HEK293 (cell line): ENCODE measurements around the gene SEC22C.

Experiments used
- CTCF ChIA-PET: fragments of 350-600 bp; formaldehyde crosslinking; extraction: SDS; loops from one replicate; lab custom pipeline; 2021; ENCODE audit warnings: antibody characterized with exemption; lab: Yijun Ruan, JAX
- POLR2A ChIA-PET: fragments of 300-600 bp; formaldehyde crosslinking; extraction: SDS; loops from one replicate; lab custom pipeline; 2020; ENCODE audit warnings: antibody characterized with exemption, inconsistent platforms; lab: Yijun Ruan, JAX
- H3K27ac ChIP-seq: fragments of 200-500 bp; sonication (Bioruptor generic); 2 replicates; pipeline ENCODE4 v1.5.1; 2014; ENCODE audit warnings: low read depth, low read length, control low read depth, inconsistent platforms; ENCODE audit errors: extremely low read depth
- H3K36me3 ChIP-seq, 2 experiments: fragments of 200-500 bp in 1 of 2; sonication (Bioruptor generic) in 1 of 2; 1 replicate in 1 of 2; 2 replicates in 1 of 2; pipeline ENCODE4 v1.5.1; 2014 to 2017; ENCODE audit warnings: inconsistent platforms in 2 of 2, low read length in 2 of 2; ENCODE audit not compliant: control insufficient read depth in 2 of 2, insufficient read depth in 1 of 2
- H3K4me1 ChIP-seq: fragments of 200-500 bp; sonication (Bioruptor generic); 2 replicates; pipeline ENCODE4 v1.5.1; 2014; ENCODE audit warnings: mild to moderate bottlenecking, low read length, inconsistent platforms; ENCODE audit not compliant: control insufficient read depth, insufficient read depth
- H3K4me3 ChIP-seq: 2 replicates; pipeline ENCODE4 v1.5.1; 2011; ENCODE audit warnings: low read depth, mild to moderate bottlenecking, control low read depth, low read length, moderate library complexity
- H3K9me3 ChIP-seq: fragments of 200-500 bp; sonication (Bioruptor generic); 2 replicates; pipeline ENCODE4 v1.5.1; 2014; ENCODE audit warnings: low read depth, low read length, inconsistent platforms; ENCODE audit not compliant: control insufficient read depth, insufficient read depth
- GLIS1 ChIP-seq: fragments of 450-650 bp; formaldehyde crosslinking; IDR thresholded peaks from 2 replicates; pipeline ENCODE4 v1.5.1; 2016; ENCODE audit warnings: missing biosample characterization, missing genetic modification characterization
- IKZF3 ChIP-seq: fragments of 450-650 bp; IDR thresholded peaks from 2 replicates; pipeline ENCODE4 v1.5.0; 2018; ENCODE audit warnings: missing biosample characterization, mild to moderate bottlenecking, missing genetic modification characterization, moderate library complexity
- KLF8 ChIP-seq: fragments of 450-650 bp; formaldehyde crosslinking; IDR thresholded peaks from 2 replicates; pipeline ENCODE4 v1.5.1; 2016; ENCODE audit warnings: missing biosample characterization, missing genetic modification characterization
- PATZ1 ChIP-seq: fragments of 450-650 bp; formaldehyde crosslinking; IDR thresholded peaks from 2 replicates; pipeline ENCODE4 v1.5.1; 2016; ENCODE audit warnings: missing biosample characterization, missing genetic modification characterization
- SETDB1 ChIP-seq: IDR thresholded peaks from one replicate; pipeline ENCODE4 v1.6.1; 2017; ENCODE audit warnings: mild to moderate bottlenecking, low read length, moderate library complexity, mixed read lengths; ENCODE audit not compliant: insufficient read length
- SP7 ChIP-seq: fragments of 450-650 bp; formaldehyde crosslinking; IDR thresholded peaks from 2 replicates; pipeline ENCODE4 v1.5.1; 2016; ENCODE audit warnings: missing biosample characterization, missing genetic modification characterization
- ZNF146 ChIP-seq: fragments of 450-650 bp; formaldehyde crosslinking; IDR thresholded peaks from 2 replicates; pipeline ENCODE4 v1.5.1; 2016; ENCODE audit warnings: missing biosample characterization, missing genetic modification characterization
- ZNF148 ChIP-seq: fragments of 450-650 bp; formaldehyde crosslinking; IDR thresholded peaks from 2 replicates; pipeline ENCODE4 v1.5.0; 2017; ENCODE audit warnings: missing biosample characterization, missing genetic modification characterization, borderline replicate concordance
- ZNF302 ChIP-seq: fragments of 450-650 bp; formaldehyde crosslinking; IDR thresholded peaks from 2 replicates; pipeline ENCODE4 v1.5.1; 2016; ENCODE audit warnings: missing biosample characterization, missing genetic modification characterization, low read depth
- ZNF596 ChIP-seq: fragments of 450-650 bp; IDR thresholded peaks from 2 replicates; pipeline ENCODE4 v1.5.0; 2018; ENCODE audit warnings: missing biosample characterization, mild to moderate bottlenecking, missing genetic modification characterization, moderate library complexity
- ZNF658 ChIP-seq: fragments of 450-650 bp; formaldehyde crosslinking; IDR thresholded peaks from 2 replicates; pipeline ENCODE4; 2016; ENCODE audit warnings: missing biosample characterization, missing genetic modification characterization
- ZNF670 ChIP-seq: fragments of 450-650 bp; formaldehyde crosslinking; IDR thresholded peaks from 2 replicates; pipeline ENCODE4 v1.5.1; 2016; ENCODE audit warnings: missing biosample characterization, missing genetic modification characterization, low read depth

SEC22C gene

DNA sequence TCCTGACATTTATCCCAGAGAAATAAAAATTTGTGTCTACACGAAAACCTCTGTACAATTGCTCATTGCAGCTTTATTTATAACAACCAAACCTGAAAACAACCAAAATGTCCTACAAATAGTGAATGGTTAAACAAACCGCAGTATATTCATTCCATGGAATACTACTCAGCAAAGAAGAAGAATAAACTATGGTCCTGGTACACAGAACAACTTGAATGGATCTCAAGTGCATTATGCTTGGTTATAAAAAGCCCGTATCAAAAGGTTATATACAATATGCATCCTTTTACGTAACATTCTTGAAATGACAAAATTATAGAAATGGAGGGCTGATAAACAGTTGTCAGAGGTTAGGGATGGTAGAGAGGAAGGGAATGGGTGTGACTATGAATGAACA, 3.7 kb downstream of the SEC22C start:
- ChIA-PET POLR2A (no interaction called here), CTCF (no interaction called here)
- TF ChIP-seq ZNF596 (no peak), ZNF146 (tag by site-specific recombination) (peak; percentile 76)
- H3K4me1 ChIP-seq, result 0 out of 2 replicates have a peak, but pooled peaks cover 2% of the 10 kb centered on the region
- H3K9me3 ChIP-seq, result no peaks in the 10 kb centered on the region
- peaks cover 11 to 45% of the 10 kb centered on the region in 2 experiments; a peak in 2 of 3 replicates for H3K36me3 ChIP-seq
- H3K4me3 ChIP-seq, result no peak overlapping the region
- H3K27ac ChIP-seq, result no peak overlapping the region

- no peak for TF ChIP-seq ZNF670 (tag by site-specific recombination)
- TF ChIP-seq SETDB1, result peak; percentile 75
- TF ChIP-seq ZNF658, result no peak
- H3K4me1 ChIP-seq, result no peaks in the 10 kb centered on the region
- no peak overlapping the region for H3K4me3 ChIP-seq
- peaks cover 14 to 50% of the 10 kb centered on the region in 2 experiments; a peak in 2 of 3 replicates for H3K36me3 ChIP-seq
- no peaks in the 10 kb centered on the region for H3K9me3 ChIP-seq
- H3K27ac ChIP-seq, result no peak overlapping the region
- CTCF ChIA-PET, result interaction anchor here (0.9 kb wide), 1 partner anchor 164 kb away, joined by 3 read pairs; no protein-coding TSS in a partner anchor
- POLR2A ChIA-PET, result no interaction called here
These were observed 6.5 kb downstream of the SEC22C start for GRCh38 chr3:42575137-42575741.

DNA sequence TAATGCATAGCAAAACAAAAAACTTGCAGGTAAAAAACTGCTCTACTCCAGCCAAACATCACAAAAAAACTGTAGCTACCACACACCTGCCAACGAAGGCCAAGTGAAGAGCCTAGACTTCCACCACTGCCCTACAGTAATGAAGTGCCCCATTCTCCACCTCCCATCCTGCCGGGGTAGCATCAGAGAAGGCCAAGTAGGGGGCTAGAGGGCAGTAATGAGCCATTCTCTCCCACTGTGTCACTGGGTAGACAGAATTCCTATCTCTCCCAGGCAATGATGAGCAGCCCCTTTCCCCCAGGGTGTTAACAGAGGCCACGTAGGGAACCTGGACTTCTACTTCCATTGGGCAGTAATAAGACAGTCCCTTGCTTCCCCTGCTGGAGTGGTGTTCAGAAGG, 9.5 kb downstream of the SEC22C start:
- ChIA-PET CTCF (interaction anchor here (0.6 to 1.5 kb wide), 14 partner anchors 10 to 413 kb away, joined by 3 to 5 read pairs (median 4); partner anchors contain the start of gene SEC22C), POLR2A (no interaction called here)
- H3K4me3 ChIP-seq, result no peak overlapping the region
- H3K9me3 ChIP-seq, result no peaks in the 10 kb centered on the region
- no peaks in the 10 kb centered on the region for H3K4me1 ChIP-seq
- no peak overlapping the region for H3K27ac ChIP-seq
- TF ChIP-seq ZNF148 (tag by site-specific recombination), result no peak
- 0 out of 2 replicates have a peak, but pooled peaks have one; percentile 9 for TF ChIP-seq GLIS1
- TF ChIP-seq ZNF302 (tag by site-specific recombination), result no peak
- TF ChIP-seq IKZF3 (tag by site-specific recombination), result 0 out of 2 replicates have a peak, but pooled peaks have one; percentile 11
- TF ChIP-seq PATZ1 (tag by site-specific recombination), result 0 out of 2 replicates have a peak, but pooled peaks have one; percentile 33
- H3K36me3 ChIP-seq, result peaks cover 18 to 56% of the 10 kb centered on the region in 2 experiments; a peak in 2 of 3 replicates

GRCh38 chr3:42569593-42570142, 12.1 kb downstream of the SEC22C start:
- ChIA-PET CTCF (no interaction called here), POLR2A (interaction anchor here (1.0 kb wide), 1 partner anchor 31 kb away, joined by 3 read pairs; the partner anchor contains the start of gene NKTR)
- Histone ChIP-seq H3K36me3 (peaks cover 10 to 66% of the 10 kb centered on the region in 2 experiments), H3K27ac (no peak overlapping the region), H3K4me3 (no peak overlapping the region), H3K4me1 (no peaks in the 10 kb centered on the region), H3K9me3 (no peaks in the 10 kb centered on the region)
- peak; percentile 87 for TF ChIP-seq SP7 (tag by site-specific recombination)
- TF ChIP-seq KLF8 (tag by site-specific recombination), result no peak
